ENCODE results near the gene CDC34.

- TF ChIP-seq CTCF (conservative IDR thresholded peaks at IDR 0.05) (no peak), EZH2 (IDR thresholded peaks at IDR 0.05; ENCODE audit: low read depth) (no peak)
Measured at GRCh38 chr19:579842-580155, 48.2 kb downstream of the CDC34 start.
